K562 (cell line): ENCODE data around the gene ECD. TPM values are rescaled to one million over a fixed set of nuclear protein-coding genes. Genes with fewer than 3 reads are reported as not detected.

ENCODE experiments used
- ATAC-seq: fragments of 200-7000 bp; cut with Tn5 transposase; 3 replicates; pipeline ENCODE4 v1.9.1; 2020; ENCODE audit warnings: moderate library complexity
- Bru-seq: library from RNA; stranded (reverse); fragments of 400-500 nt; gene quantifications from one replicate; lab custom pipeline; 2021; lab: Mats Ljungman, UMichigan
- BruChase-seq, 2 experiments: library from RNA; stranded (reverse); fragments of 400-500 nt; gene quantifications; one replicate each; lab custom pipeline; 2021; lab: Mats Ljungman, UMichigan
- BruUV-seq: library from RNA; stranded (reverse); fragments of 400-500 nt; replicated peaks from 2 replicates; lab custom pipeline; 2021; lab: Mats Ljungman, UMichigan
- CTCF ChIA-PET: fragments of 300-600 bp; formaldehyde crosslinking; extraction: SDS; loops from one replicate; lab custom pipeline; 2021; ENCODE audit warnings: low intra/inter-chr PET ratio; lab: Yijun Ruan, JAX
- POLR2A ChIA-PET: fragments of 300-600, 350-650 bp; sonication (Branson Sonifier 250); formaldehyde crosslinking; extraction: SDS; loops from one replicate; lab custom pipeline; 2021; ENCODE audit warnings: antibody characterized with exemption, inconsistent platforms; lab: Yijun Ruan, JAX
- DNase-seq, 4 experiments: peaks; one replicate each; pipeline versions ENCODE4 v3.0.0 to v3.0.0-alpha.2; 2011 to 2018; ENCODE audit warnings: low spot score in 3 of 4, mixed read lengths in 3 of 4; ENCODE audit errors: extremely low read depth in 1 of 4
- FAIRE-seq: peaks from 2 replicates; lab custom pipeline; 2011; peaks lifted over from hg19 to GRCh38; lab: Jason Lieb, UNC
- H2AFZ ChIP-seq: 2 replicates; pipeline ENCODE4 v1.6.0; 2011; ENCODE audit warnings: low read depth, low read length, control low read depth, inconsistent platforms
- H3K27ac ChIP-seq: fragments of 200-600 bp; 3 replicates; pipeline ENCODE4 v1.8.0; 2011; ENCODE audit warnings: low read depth, mild to moderate bottlenecking, control low read depth, inconsistent platforms, low read length, moderate library complexity, mixed read lengths; ENCODE audit errors: extremely low read depth
- H3K27me3 ChIP-seq, 2 experiments: fragments of 300-600 bp in 1 of 2; 2 replicates in 1 of 2; 3 replicates in 1 of 2; pipeline versions ENCODE4 v1.6.0 to v1.8.0; 2011; ENCODE audit warnings: inconsistent platforms in 2 of 2, low read length in 2 of 2, mild to moderate bottlenecking in 1 of 2, mixed read lengths in 1 of 2, moderate library complexity in 1 of 2; ENCODE audit not compliant: control insufficient read depth in 2 of 2, insufficient read depth in 2 of 2
- H3K36me3 ChIP-seq: fragments of 300-600 bp; 3 replicates; pipeline ENCODE4 v1.8.0; 2011; ENCODE audit warnings: mild to moderate bottlenecking, low read length, inconsistent platforms; ENCODE audit not compliant: control insufficient read depth, insufficient read depth
- H3K4me1 ChIP-seq, 2 experiments: fragments of 200-600 bp in 1 of 2; replicated peaks in 1 of 2; 2 replicates in 1 of 2; 3 replicates in 1 of 2; pipeline versions ENCODE4 v1.5.1 to v1.8.0; 2011; ENCODE audit warnings: inconsistent platforms in 2 of 2, low read length in 2 of 2, mild to moderate bottlenecking in 1 of 2, mixed read lengths in 1 of 2, moderate library complexity in 1 of 2; ENCODE audit not compliant: control insufficient read depth in 2 of 2, insufficient read depth in 2 of 2
- H3K4me2 ChIP-seq: 2 replicates; pipeline ENCODE4 v1.6.1; 2011; ENCODE audit warnings: low read length, control low read depth, inconsistent platforms, mixed read lengths; ENCODE audit not compliant: insufficient read depth
- H3K4me3 ChIP-seq: fragments of 200-600 bp; sonication (generic), shearing (Covaris generic); 2 replicates; pipeline ENCODE4 v1.5.1; 2016; ENCODE audit warnings: control low read depth, inconsistent platforms
- H3K79me2 ChIP-seq: fragments of 200-600 bp; 3 replicates; pipeline ENCODE4 v1.8.0; 2011; ENCODE audit warnings: low read length, inconsistent platforms; ENCODE audit not compliant: control insufficient read depth, insufficient read depth
- H3K9ac ChIP-seq, 2 experiments: 2 replicates each; pipeline versions ENCODE4 v1.6.0 to v1.6.1; 2011; ENCODE audit warnings: low read depth in 2 of 2, low read length in 2 of 2, control low read depth in 1 of 2, inconsistent platforms in 1 of 2, mild to moderate bottlenecking in 1 of 2, mixed read lengths in 1 of 2; ENCODE audit not compliant: insufficient read depth in 1 of 2
- H3K9me1 ChIP-seq: one replicate; pipeline ENCODE4 v1.6.0; 2011; ENCODE audit warnings: inconsistent platforms, mild to moderate bottlenecking, low read length, moderate library complexity; ENCODE audit not compliant: control insufficient read depth, insufficient read depth
- H3K9me3 ChIP-seq: replicated peaks from 2 replicates; pipeline ENCODE4 v1.5.1; 2011; ENCODE audit warnings: low read depth, low read length, inconsistent platforms; ENCODE audit not compliant: control insufficient read depth, insufficient read depth
- H4K20me1 ChIP-seq: replicated peaks from 2 replicates; pipeline ENCODE4 v1.6.1; 2011; ENCODE audit warnings: low read length, inconsistent platforms, mixed read lengths; ENCODE audit not compliant: control insufficient read depth, insufficient read depth
- ATF7 ChIP-seq: fragments of 450-650 bp; IDR thresholded peaks from 2 replicates; pipeline ENCODE4 v1.7.1; 2014; ENCODE audit warnings: mild to moderate bottlenecking, moderate library complexity
- BACH1 ChIP-seq: fragments of 200-800 bp; sonication (Bioruptor generic); IDR thresholded peaks from 2 replicates; pipeline ENCODE4 v1.6.1; 2016; ENCODE audit warnings: missing genetic modification characterization, missing compliant biosample characterization
- CAMTA2 ChIP-seq: fragments of 250-450 bp; sonication (Bioruptor Pico); conservative IDR thresholded peaks from 2 replicates; pipeline ENCODE4 v1.5.1; 2022
- CREBBP ChIP-seq: IDR thresholded peaks from one replicate; pipeline ENCODE4 v1.6.1; 2012; ENCODE audit warnings: low read depth, mild to moderate bottlenecking, control low read depth, inconsistent platforms, low read length
- KDM5B ChIP-seq: fragments of 200-600 bp; sonication (generic); IDR thresholded peaks from 2 replicates; pipeline ENCODE4 v1.6.1; 2012; ENCODE audit warnings: low read depth, mild to moderate bottlenecking, moderate library complexity, low read length, control low read depth, inconsistent platforms; ENCODE audit not compliant: insufficient replicate concordance
- PML ChIP-seq: IDR thresholded peaks from 2 replicates; pipeline ENCODE4 v1.6.1; 2012; ENCODE audit warnings: low read length, inconsistent platforms
- PURB ChIP-seq: sonication (generic); formaldehyde crosslinking; IDR thresholded peaks from 2 replicates; pipeline ENCODE4 v1.9.0; 2021; ENCODE audit warnings: low read depth, mild to moderate bottlenecking, missing genetic modification reagents
- ZNF507 ChIP-seq: conservative IDR thresholded peaks from 2 replicates; pipeline ENCODE4 v1.6.1; 2017; ENCODE audit warnings: missing genetic modification characterization, missing compliant biosample characterization
- WGBS: fragments of 100-300 bp; shearing (Covaris generic); methylation state at CpG from one replicate; pipeline ENCODE4 v1.1.6; 2016; ENCODE audit warnings: low coverage, mixed read lengths; ENCODE audit not compliant: insufficient coverage; ENCODE audit errors: missing lambda C conversion rate; 5-methylcytosine and 5-hydroxymethylcytosine counted together
- in situ Hi-C: fragments of 300-500 bp; cut with MboI; formaldehyde crosslinking; loops from 4 replicates; pipeline ENCODE4 v1.15.0; 2018; ENCODE audit warnings: inconsistent platforms, mixed read lengths
- intact Hi-C: fragments of 100-400 bp; cut with micrococcal nuclease; formaldehyde crosslinking; loops from 2 replicates; pipeline ENCODE4 v1.14.2; 2022
- long read RNA-seq, 3 experiments: library from polyadenylated mRNA in 2 of 3; library from RNA in 1 of 3; unstranded in 2 of 3; stranded (forward) in 1 of 3; transcript quantifications; one replicate each; pipeline ENCODE4 v2.0.0, GENCODE V29; 2019 to 2022
- polyA minus RNA-seq, 3 experiments: library from RNA; depleted of rRNA, polyadenylated mRNA; stranded (reverse); fragments of >200 nt; gene quantifications; 2 replicates each; pipeline ENCODE4 v1.2.3, GENCODE V29; 2011
- polyA plus RNA-seq, 8 experiments: library from polyadenylated mRNA; depleted of rRNA in 4 of 8; stranded (reverse) in 5 of 8; unstranded in 3 of 8; fragments of >200 nt; fragmentation: Nextera tagmentation in 2 of 8; fragmentation: Illumina TruSeq in 1 of 8; extraction: Ambion mirVana in 2 of 8; extraction: Trizol in 1 of 8; gene quantifications; 2 replicates each; pipeline versions ENCODE4 v1.2.1 to v1.2.3, GENCODE V29; 2011 to 2014; ENCODE audit warnings: inconsistent platforms in 1 of 8, missing spikeins in 1 of 8
- total RNA-seq, 7 experiments: library from RNA; depleted of rRNA in 6 of 7; stranded (reverse); fragments of >200 nt in 6 of 7; fragmentation: Illumina TruSeq in 2 of 7; extraction: Trizol in 2 of 7; gene quantifications; 2 replicates each; pipeline versions ENCODE4 v1.2.1 to v1.2.3, GENCODE V29; 2011 to 2021; ENCODE audit warnings: low replicate concordance in 1 of 7
- TF ChIP-seq, protein P1 (sequence below): conservative IDR thresholded peaks from 2 replicates; pipeline ENCODE4 v1.6.1; 2011; ENCODE audit warnings: low read depth, mild to moderate bottlenecking, low read length; ENCODE audit not compliant: control insufficient read depth
- TF ChIP-seq, protein P2 (sequence below): sonication (generic); formaldehyde crosslinking; IDR thresholded peaks from 2 replicates; pipeline ENCODE4 v1.8.0; 2022; ENCODE audit warnings: mild to moderate bottlenecking, low read depth, missing genetic modification reagents

Gene ECD
- 52.4 and 77.2 TPM in 2 replicates for total RNA-seq (2011; cell fraction: chromatin; rRNA removed; ENCODE audit: low replicate concordance)
- 34.7 and 34.9 TPM in 2 replicates for total RNA-seq (2011; cell fraction: nucleolus; rRNA removed)
- 43.2 and 55.2 TPM in 2 replicates for total RNA-seq (2011; cell fraction: nucleoplasm; rRNA removed)
- 43.1 and 52.8 TPM in 2 replicates for total RNA-seq (2014; rRNA removed)
- 51.2 and 60.1 TPM in 2 replicates for total RNA-seq (2014; rRNA removed; fragmentation: Illumina TruSeq; extraction: Trizol)
- total RNA-seq (2015; rRNA removed; fragmentation: Illumina TruSeq; extraction: Trizol), result 53.9 and 57.2 TPM in 2 replicates
- 44.9 and 48.8 TPM in 2 replicates for total RNA-seq (2021)
- 63.0 and 79.9 TPM in 2 replicates for polyA plus RNA-seq (2011; rRNA removed)
- polyA plus RNA-seq (2011; cell fraction: cytosol; rRNA removed), result 35.8 and 44.3 TPM in 2 replicates
- 38.9 and 42.5 TPM in 2 replicates for polyA plus RNA-seq (2011; cell fraction: nucleus; rRNA removed)
- 32.6 and 42.6 TPM in 2 replicates for polyA plus RNA-seq (2012)
- polyA plus RNA-seq (2014; fragmentation: Illumina TruSeq; extraction: Trizol), result 51.0 and 59.4 TPM in 2 replicates
- 10 to 100 TPM; 33.5 to 75.3 TPM for polyA plus RNA-seq (2014; fragmentation: Nextera tagmentation; extraction: Ambion mirVana)
- 52.6 and 53.2 TPM in 2 replicates for polyA plus RNA-seq (2014; rRNA removed)
- 67.4 and 78.0 TPM in 2 replicates for polyA minus RNA-seq (2011; rRNA and poly(A)+ RNA removed)
- 22.3 and 34.4 TPM in 2 replicates for polyA minus RNA-seq (2011; cell fraction: cytosol; rRNA and poly(A)+ RNA removed)
- polyA minus RNA-seq (2011; cell fraction: nucleus; rRNA and poly(A)+ RNA removed), result 32.2 and 57.6 TPM in 2 replicates
- Bru-seq, nascent RNA, result percentile 89 among the genes with signal in this experiment
- percentile 92 among the genes with signal in this experiment for BruChase-seq, experiment 1, labeled RNA remaining after a 2-hour chase
- BruChase-seq, experiment 2, labeled RNA remaining after a 6-hour chase, result percentile 92 among the genes with signal in this experiment
- long read RNA-seq, experiment 1, transcript ECD-201 (14 exons, 3,069 nt), result major isoform, 134 of 227 reads
- long read RNA-seq, experiment 1, partial matches to known transcripts, result 23 of 227 reads
- long read RNA-seq, experiment 1, other reads (novel, unspliced or antisense), result 70 of 227 reads
- long read RNA-seq, experiment 2, transcript ECD-201 (14 exons, 3,069 nt), result major isoform, 31 of 62 reads
- long read RNA-seq, experiment 2, partial matches to known transcripts, result 20 of 62 reads
- long read RNA-seq, experiment 2, other reads (novel, unspliced or antisense), result 11 of 62 reads
- long read RNA-seq, experiment 3, transcript ECD-201 (14 exons, 3,069 nt), result major isoform, 86 of 98 reads
- long read RNA-seq, experiment 3, partial matches to known transcripts, result 3 of 98 reads
- long read RNA-seq, experiment 3, other reads (novel, unspliced or antisense), result 9 of 98 reads

DNA sequence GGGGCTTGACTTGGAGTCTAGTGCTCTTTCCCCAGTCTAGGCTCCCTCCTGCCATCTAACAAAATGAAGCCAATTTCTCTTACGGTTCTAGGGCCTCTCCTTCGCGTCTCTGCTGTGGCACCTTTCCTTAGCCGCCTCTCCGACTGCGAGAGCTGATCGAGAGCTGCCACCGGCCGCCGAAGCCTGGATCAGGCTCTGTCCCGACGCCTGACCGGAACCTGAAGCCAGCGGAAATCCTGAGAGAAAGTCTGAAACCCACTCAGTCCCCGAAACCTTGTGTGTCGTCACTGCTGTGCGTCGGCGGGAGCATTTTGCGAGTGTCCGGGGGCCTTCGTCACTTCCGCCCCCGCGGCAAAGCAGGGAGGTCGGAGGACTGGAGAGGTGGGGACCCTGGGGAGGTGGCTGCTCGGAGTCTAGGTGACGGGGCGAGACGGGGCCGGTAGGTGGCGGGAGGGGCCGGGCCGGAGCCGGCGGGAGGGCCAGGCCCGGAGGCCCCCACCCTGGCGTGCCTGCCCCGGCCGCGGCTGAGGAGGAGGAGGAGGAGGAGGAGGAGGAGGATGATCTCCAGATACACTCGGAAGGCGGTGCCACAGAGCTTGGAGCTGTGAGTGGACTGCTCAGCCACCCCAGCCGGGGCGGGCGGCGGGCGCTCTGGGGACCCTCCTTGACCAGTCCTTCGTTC lies at the start of gene ECD, which contains the start of gene FAM149B1:
ECD (minus strand) TSS at position 226 of the 682 bp plus-strand sequence. CDS start 4,071 bp downstream, outside the sequence.
FAM149B1 (plus strand) TSS at position 337 of the 682 bp plus-strand sequence; CDS start at position 558, 221 bp downstream.
- no peaks in the 10 kb centered on the region for H4K20me1 ChIP-seq
- peak within 1 kb of the TSS; percentile 97 for H2AFZ ChIP-seq
- ATAC-seq, result peak; percentile 99
- DNase-seq, result peak; percentile 97 to 99 (median 97)
- intact Hi-C loops (loop anchor here (2.0 to 5.0 kb wide), 4 partner anchors 49 to 85 kb away; partner anchors contain the start of genes MRPS16, NUDT13 and P4HA1), in situ Hi-C loops (no loop called here)
- ChIA-PET POLR2A (interaction anchor here (0.6 to 1.6 kb wide), 14 partner anchors 12 to 330 kb away, joined by 3 to 8 read pairs (median 4); partner anchors contain the start of genes NUDT13 and P4HA1), CTCF (no interaction called here)
- under 1% methylated on average over 46 of the region's 49 CpGs for WGBS
- no TSS peak for BruUV-seq
- peaks cover 52% of the 10 kb centered on the region for H3K79me2 ChIP-seq
- peaks cover 20% of the 10 kb centered on the region; the same call in 2 of the 3 replicates for H3K36me3 ChIP-seq
- peak within 1 kb of the TSS; percentile 88 for H3K27ac ChIP-seq
- no peaks in the 10 kb centered on the region for H3K27me3 ChIP-seq
- peak; percentile 91 for FAIRE-seq
- no peaks in the 10 kb centered on the region for H3K9me3 ChIP-seq
- peak within 1 kb of the TSS; percentile 67 for H3K4me3 ChIP-seq
- peak within 1 kb of the TSS; percentile 99 for H3K4me2 ChIP-seq
- H3K9ac ChIP-seq, result peak within 1 kb of the TSS; percentile 95 to 98
- H3K9me1 ChIP-seq, result no peaks in the 10 kb centered on the region
- peaks cover 3 to 4% of the 10 kb centered on the region in 2 experiments; a peak in 2 of 5 replicates for H3K4me1 ChIP-seq
- no peak for TF ChIP-seq PURB
- TF ChIP-seq, protein P1, sequence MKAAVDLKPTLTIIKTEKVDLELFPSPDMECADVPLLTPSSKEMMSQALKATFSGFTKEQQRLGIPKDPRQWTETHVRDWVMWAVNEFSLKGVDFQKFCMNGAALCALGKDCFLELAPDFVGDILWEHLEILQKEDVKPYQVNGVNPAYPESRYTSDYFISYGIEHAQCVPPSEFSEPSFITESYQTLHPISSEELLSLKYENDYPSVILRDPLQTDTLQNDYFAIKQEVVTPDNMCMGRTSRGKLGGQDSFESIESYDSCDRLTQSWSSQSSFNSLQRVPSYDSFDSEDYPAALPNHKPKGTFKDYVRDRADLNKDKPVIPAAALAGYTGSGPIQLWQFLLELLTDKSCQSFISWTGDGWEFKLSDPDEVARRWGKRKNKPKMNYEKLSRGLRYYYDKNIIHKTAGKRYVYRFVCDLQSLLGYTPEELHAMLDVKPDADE, result peak; percentile 76; the same call in 1 of the 2 replicates
- TF ChIP-seq KDM5B, result peak; percentile 96
- no peak for TF ChIP-seq ZNF507 (tag)
- TF ChIP-seq CREBBP, result no peak
- TF ChIP-seq ATF7, result peak; percentile 92
- no peak; the same call in 1 of the 2 replicates for TF ChIP-seq BACH1 (tag)
- TF ChIP-seq, protein P2, sequence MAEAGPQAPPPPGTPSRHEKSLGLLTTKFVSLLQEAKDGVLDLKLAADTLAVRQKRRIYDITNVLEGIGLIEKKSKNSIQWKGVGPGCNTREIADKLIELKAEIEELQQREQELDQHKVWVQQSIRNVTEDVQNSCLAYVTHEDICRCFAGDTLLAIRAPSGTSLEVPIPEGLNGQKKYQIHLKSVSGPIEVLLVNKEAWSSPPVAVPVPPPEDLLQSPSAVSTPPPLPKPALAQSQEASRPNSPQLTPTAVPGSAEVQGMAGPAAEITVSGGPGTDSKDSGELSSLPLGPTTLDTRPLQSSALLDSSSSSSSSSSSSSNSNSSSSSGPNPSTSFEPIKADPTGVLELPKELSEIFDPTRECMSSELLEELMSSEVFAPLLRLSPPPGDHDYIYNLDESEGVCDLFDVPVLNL (CRISPR knock-in tag), result no peak; the same call in 1 of the 2 replicates
- TF ChIP-seq CAMTA2 (CRISPR knock-in tag), result 0 out of 2 replicates have a peak, but pooled peaks have one; percentile 64
- TF ChIP-seq PML, result peak; percentile 89
